ENCODE results near the gene TMEM132C. TPM values are rescaled to one million over a fixed set of nuclear protein-coding genes. Genes with fewer than 3 reads are reported as not detected.
A peak's percentile ranks its signal among the peaks of the same experiment; 100 is the strongest.

Gene TMEM132C
- total RNA-seq, 4 donors from 2014 or later: 2.4 to 5.5 (median 3.3) TPM

DNA sequence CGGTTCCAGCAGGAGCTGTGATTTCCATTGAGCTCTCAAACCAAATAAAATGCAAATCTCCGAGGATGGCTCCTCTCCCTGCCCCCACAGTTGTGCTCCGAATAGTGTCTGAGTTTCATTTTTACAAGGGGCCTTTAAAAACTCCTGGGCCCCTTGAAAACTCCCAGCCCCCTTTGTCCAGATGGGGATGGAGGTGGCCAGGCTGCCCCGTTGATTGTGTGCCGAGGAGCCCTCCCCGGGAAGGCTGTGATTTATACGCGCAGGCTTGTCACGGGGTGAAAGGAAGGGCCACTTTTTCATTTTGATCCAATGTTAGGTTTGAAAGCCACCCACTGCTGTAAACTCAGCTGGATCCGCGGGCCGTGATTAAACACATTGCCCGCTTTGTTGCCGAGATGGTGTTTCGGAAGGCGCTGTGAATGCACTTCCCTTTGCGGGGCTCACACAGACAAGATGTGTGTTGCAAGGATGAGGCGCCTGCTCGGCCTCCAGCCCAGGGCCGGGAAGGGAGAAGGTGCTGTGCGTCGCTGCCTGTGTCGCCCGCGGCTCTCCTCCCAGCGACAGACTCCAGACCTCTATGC is 98.8 kb downstream of the TMEM132C start:
- 2 to 4% methylated on average over 9 to 10 of the region's 26 CpGs for WGBS, 2 donors (ENCODE audit: low coverage in 1 of 2)

DNA sequence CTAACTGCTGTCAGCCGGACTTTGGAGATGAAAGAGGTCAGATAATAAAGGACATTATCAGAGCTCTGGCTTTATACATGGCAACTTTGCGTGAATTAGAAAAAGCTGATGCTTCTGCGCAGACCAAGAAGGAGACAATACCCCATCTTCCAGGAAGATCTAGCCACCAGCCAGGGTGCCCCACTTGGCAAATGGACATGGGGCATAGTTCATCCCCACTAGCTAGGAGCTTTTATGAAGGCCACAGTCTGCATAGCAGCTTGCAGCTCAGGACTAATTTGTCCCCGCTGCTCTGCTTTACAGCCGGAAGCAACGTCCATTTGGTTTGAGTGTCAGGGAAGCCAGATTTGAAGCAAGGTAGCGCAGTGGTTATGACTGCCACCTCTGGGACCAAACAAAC is 101.0 kb downstream of the TMEM132C start:
- no peak for TF ChIP-seq POLR2AphosphoS5 (IDR thresholded peaks at IDR 0.05)
- TF ChIP-seq POLR2A (IDR thresholded peaks at IDR 0.05): no peak
- no peak for TF ChIP-seq EP300 (IDR thresholded peaks at IDR 0.05)
- TF ChIP-seq, protein P1, sequence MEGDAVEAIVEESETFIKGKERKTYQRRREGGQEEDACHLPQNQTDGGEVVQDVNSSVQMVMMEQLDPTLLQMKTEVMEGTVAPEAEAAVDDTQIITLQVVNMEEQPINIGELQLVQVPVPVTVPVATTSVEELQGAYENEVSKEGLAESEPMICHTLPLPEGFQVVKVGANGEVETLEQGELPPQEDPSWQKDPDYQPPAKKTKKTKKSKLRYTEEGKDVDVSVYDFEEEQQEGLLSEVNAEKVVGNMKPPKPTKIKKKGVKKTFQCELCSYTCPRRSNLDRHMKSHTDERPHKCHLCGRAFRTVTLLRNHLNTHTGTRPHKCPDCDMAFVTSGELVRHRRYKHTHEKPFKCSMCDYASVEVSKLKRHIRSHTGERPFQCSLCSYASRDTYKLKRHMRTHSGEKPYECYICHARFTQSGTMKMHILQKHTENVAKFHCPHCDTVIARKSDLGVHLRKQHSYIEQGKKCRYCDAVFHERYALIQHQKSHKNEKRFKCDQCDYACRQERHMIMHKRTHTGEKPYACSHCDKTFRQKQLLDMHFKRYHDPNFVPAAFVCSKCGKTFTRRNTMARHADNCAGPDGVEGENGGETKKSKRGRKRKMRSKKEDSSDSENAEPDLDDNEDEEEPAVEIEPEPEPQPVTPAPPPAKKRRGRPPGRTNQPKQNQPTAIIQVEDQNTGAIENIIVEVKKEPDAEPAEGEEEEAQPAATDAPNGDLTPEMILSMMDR (IDR thresholded peaks at IDR 0.05): no peak
- no peak for ATAC-seq
- H3K27me3 ChIP-seq: peaks cover 43% of the 10 kb centered on the region
- 86 to 91% methylated on average over 5 to 7 of the region's 7 CpGs for WGBS, 2 donors (ENCODE audit: low coverage in 1 of 2)
- no peaks in the 10 kb centered on the region for H3K36me3 ChIP-seq
- H3K4me1 ChIP-seq: peaks cover 0 to 18% (median 0%) of the 10 kb centered on the region in 3 donors
- H3K27ac ChIP-seq: no peak overlapping the region
- H3K4me3 ChIP-seq: no peak overlapping the region
- no peaks in the 10 kb centered on the region for H3K9me3 ChIP-seq

More for the DNA sequence above, 98.8 kb downstream of the TMEM132C start:
- H3K27ac ChIP-seq: peak overlapping the region in 1 of 4 donors; percentile 33
- H3K4me3 ChIP-seq: peak overlapping the region in 1 of 2 donors; percentile 43
- H3K36me3 ChIP-seq: no peaks in the 10 kb centered on the region
- TF ChIP-seq, protein P1 (IDR thresholded peaks at IDR 0.05): no peak
- no peak for TF ChIP-seq POLR2A (IDR thresholded peaks at IDR 0.05)
- ATAC-seq: peak; percentile 62
- no peaks in the 10 kb centered on the region for H3K9me3 ChIP-seq
- H3K27me3 ChIP-seq: peaks cover 56% of the 10 kb centered on the region
- H3K4me1 ChIP-seq: peaks cover 0 to 18% (median 0%) of the 10 kb centered on the region in 3 donors

DNA sequence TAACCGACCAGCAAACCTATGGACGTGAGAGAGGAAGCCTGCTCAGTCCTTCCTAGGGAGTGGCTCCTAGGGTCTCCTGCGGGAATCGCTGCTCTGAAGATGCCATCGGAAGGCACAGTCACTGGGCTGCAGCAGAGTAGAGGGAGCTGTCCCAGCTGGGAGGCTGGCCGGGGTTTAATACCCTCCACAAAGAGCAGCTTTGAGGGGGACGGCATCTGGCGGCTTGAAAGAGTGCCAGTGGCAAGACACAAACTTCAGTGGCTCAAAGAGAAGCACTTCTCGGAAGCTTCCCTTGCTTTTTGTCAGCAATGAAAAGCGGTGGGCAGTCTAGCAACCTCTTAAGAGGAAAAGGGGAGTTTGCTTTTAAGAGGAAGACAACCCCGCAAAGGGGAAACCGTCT is 114.6 kb downstream of the TMEM132C start:
- peaks cover 51% of the 10 kb centered on the region for H3K27me3 ChIP-seq
- no peak overlapping the region for H3K27ac ChIP-seq
- 17 to 28% methylated on average over 2 to 9 of the region's 12 CpGs for WGBS, 2 donors (ENCODE audit: low coverage in 1 of 2)
- ATAC-seq: no peak
- TF ChIP-seq POLR2AphosphoS5 (IDR thresholded peaks at IDR 0.05): no peak
- TF ChIP-seq, protein P1 (IDR thresholded peaks at IDR 0.05): no peak
- no peak for TF ChIP-seq POLR2A (IDR thresholded peaks at IDR 0.05)
- no peak for TF ChIP-seq EP300 (IDR thresholded peaks at IDR 0.05)
- H3K4me3 ChIP-seq: no peak overlapping the region
- H3K36me3 ChIP-seq: no peaks in the 10 kb centered on the region
- H3K9me3 ChIP-seq: no peaks in the 10 kb centered on the region
- H3K4me1 ChIP-seq: no peaks in the 10 kb centered on the region

DNA sequence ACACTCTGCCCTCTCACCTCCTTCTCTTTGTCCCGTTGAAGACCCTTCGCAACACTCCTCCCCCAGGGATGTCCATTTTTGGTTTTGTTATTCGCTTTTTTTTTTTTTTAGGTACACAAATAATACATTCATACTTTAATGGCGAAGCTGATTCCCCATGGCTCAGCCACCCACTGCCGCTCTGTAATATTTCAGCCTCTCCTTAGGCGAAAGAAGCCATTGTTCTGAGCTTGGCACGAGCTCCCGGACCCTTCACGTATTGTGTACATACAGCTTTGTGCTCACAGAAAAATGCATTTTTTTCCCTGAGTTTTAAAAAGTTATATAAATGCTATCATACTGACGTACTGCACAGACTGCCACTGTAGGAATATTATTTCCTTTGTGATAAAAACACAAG is 115.0 kb downstream of the TMEM132C start:
- Histone ChIP-seq H3K27ac (no peak overlapping the region), H3K4me1 (no peaks in the 10 kb centered on the region), H3K9me3 (no peaks in the 10 kb centered on the region), H3K27me3 (peaks cover 54% of the 10 kb centered on the region), H3K36me3 (no peaks in the 10 kb centered on the region), H3K4me3 (no peak overlapping the region)
- TF ChIP-seq POLR2AphosphoS5 (IDR thresholded peaks at IDR 0.05): no peak
- no peak for TF ChIP-seq POLR2A (IDR thresholded peaks at IDR 0.05)
- no peak for TF ChIP-seq EP300 (IDR thresholded peaks at IDR 0.05)
- TF ChIP-seq, protein P1 (IDR thresholded peaks at IDR 0.05): no peak
- 29 to 34% methylated on average over 9 to 10 of the region's 10 CpGs for WGBS, 2 donors (ENCODE audit: low coverage in 1 of 2)
- no peak for ATAC-seq

DNA sequence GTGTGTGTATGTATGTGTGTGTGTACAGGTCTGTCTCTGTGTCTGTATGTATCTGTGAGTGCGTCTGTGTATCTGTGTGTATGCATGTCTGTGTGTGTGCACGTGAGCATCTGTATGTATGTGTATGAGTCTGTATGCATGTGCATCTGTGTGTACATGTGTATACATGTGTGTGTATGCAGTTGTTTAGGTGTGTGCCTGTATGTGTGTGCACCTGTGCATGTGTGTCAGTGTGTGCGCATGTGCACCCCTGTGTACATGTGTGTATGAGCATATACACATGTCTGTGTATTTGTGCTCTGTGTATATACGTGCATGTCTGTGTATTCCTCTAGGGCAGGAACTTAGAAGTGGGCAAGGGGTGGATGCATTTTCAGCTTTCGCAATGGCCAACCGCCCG is 116.0 kb downstream of the TMEM132C start:
- peaks cover 62% of the 10 kb centered on the region for H3K27me3 ChIP-seq
- no peaks in the 10 kb centered on the region for H3K36me3 ChIP-seq
- H3K4me1 ChIP-seq: peaks cover 0 to 3% (median 0%) of the 10 kb centered on the region in 3 donors
- ATAC-seq: no peak
- TF ChIP-seq, protein P1 (IDR thresholded peaks at IDR 0.05): no peak
- TF ChIP-seq POLR2AphosphoS5 (IDR thresholded peaks at IDR 0.05): no peak
- no peaks in the 10 kb centered on the region for H3K9me3 ChIP-seq
- no peak overlapping the region for H3K4me3 ChIP-seq
- H3K27ac ChIP-seq: no peak overlapping the region
- 84% methylated on average over 5 of the region's 7 CpGs; no CpG with 5 or more reads in 1 of the 2 donors for WGBS, 2 donors (ENCODE audit: low coverage in 1 of 2)
